ENCODE measurements around the gene SORCS2. TPM values are rescaled to one million over a fixed set of nuclear protein-coding genes. Genes with fewer than 3 reads are reported as not detected.

SORCS2 gene
- total RNA-seq, 1 experiment from 2014 or later, result not detected

DNA sequence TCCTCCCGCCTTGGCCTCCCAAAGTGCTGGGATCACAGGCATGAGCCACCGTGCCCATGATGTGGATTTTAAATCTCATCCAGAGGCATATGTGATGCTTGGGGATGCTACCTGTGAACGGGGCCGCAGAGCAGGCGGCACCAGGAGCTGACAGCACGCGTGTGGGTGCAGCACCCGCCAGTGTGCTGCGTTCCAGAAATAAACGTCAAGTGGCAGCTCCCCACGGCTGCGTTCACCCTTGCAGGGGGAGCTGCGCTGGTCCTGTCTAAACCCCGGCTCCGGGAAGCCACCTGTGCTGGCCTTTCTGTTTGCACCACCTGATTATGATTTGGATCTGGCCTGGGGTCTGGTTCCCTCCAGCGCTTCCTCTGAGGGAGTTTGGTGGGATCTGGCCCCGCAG lies 77.8 kb downstream of the SORCS2 start:
- TF ChIP-seq CTCF (IDR thresholded peaks at IDR 0.05; ENCODE audit: unreplicated experiment), result no peak
- Mint-ChIP-seq H3K4me3 (ENCODE audit: low read depth, unreplicated experiment) (no peak overlapping the region), H3K9me3 (ENCODE audit: low read depth, unreplicated experiment) (no peaks in the 10 kb centered on the region), H3K27me3 (ENCODE audit: unreplicated experiment) (peaks cover 88% of the 10 kb centered on the region), H3K27ac (ENCODE audit: unreplicated experiment) (no peak overlapping the region), H3K4me1 (ENCODE audit: low read depth, unreplicated experiment) (no peaks in the 10 kb centered on the region), H3K36me3 (ENCODE audit: insufficient read depth, unreplicated experiment) (no peaks in the 10 kb centered on the region)
- CTCF ChIA-PET, result no interaction called here
- intact Hi-C loops (cut with micrococcal nuclease; ENCODE audit: unreplicated experiment), result no loop called here
- no TSS peak for BruUV-seq (replicated peaks)
- DNase-seq, result no peak

DNA sequence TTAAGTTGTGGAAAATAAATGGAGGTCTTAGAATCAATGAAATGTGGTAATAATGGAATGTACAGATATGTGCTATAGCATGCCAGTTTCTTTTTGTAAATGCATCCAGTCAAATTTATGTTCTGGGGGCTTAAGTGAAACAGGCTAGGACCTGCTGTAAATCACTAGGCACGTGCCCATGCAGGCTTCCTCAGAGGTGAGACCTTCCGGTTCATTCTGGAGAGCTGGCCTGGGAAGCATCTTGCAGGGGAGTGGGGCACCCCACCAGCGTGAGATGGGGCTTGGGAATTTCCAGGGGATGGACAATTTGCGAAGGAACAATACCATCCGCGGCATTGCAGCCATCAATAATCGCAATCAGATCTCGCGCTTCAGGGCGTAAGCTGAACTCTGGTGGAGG lies 80.1 kb downstream of the SORCS2 start:
- H3K4me3 Mint-ChIP-seq (ENCODE audit: low read depth, unreplicated experiment), result no peak overlapping the region
- no peaks in the 10 kb centered on the region for H3K4me1 Mint-ChIP-seq (ENCODE audit: low read depth, unreplicated experiment)
- H3K36me3 Mint-ChIP-seq (ENCODE audit: insufficient read depth, unreplicated experiment), result no peaks in the 10 kb centered on the region
- CTCF ChIA-PET, result no interaction called here
- peaks cover 87% of the 10 kb centered on the region for H3K27me3 Mint-ChIP-seq (ENCODE audit: unreplicated experiment)
- H3K27ac Mint-ChIP-seq (ENCODE audit: unreplicated experiment), result no peak overlapping the region
- DNase-seq, result no peak
- BruUV-seq (replicated peaks), result no TSS peak
- no peak for TF ChIP-seq CTCF (IDR thresholded peaks at IDR 0.05; ENCODE audit: unreplicated experiment)
- intact Hi-C loops (cut with micrococcal nuclease; ENCODE audit: unreplicated experiment), result no loop called here
- no peaks in the 10 kb centered on the region for H3K9me3 Mint-ChIP-seq (ENCODE audit: low read depth, unreplicated experiment)

GRCh38 chr4:7273738-7274297 lies 81.5 kb downstream of the SORCS2 start:
- Mint-ChIP-seq H3K36me3 (ENCODE audit: insufficient read depth, unreplicated experiment) (no peaks in the 10 kb centered on the region), H3K27me3 (ENCODE audit: unreplicated experiment) (peaks cover 87% of the 10 kb centered on the region), H3K4me3 (ENCODE audit: low read depth, unreplicated experiment) (no peak overlapping the region), H3K9me3 (ENCODE audit: low read depth, unreplicated experiment) (no peaks in the 10 kb centered on the region), H3K27ac (ENCODE audit: unreplicated experiment) (no peak overlapping the region), H3K4me1 (ENCODE audit: low read depth, unreplicated experiment) (no peaks in the 10 kb centered on the region)
- CTCF ChIA-PET, result interaction anchor here (1.2 kb wide), 1 partner anchor 67 kb away, joined by 4 read pairs; no protein-coding TSS in a partner anchor
- no TSS peak for BruUV-seq (replicated peaks)
- no peak for TF ChIP-seq CTCF (IDR thresholded peaks at IDR 0.05; ENCODE audit: unreplicated experiment)
- no peak for DNase-seq
- intact Hi-C loops (cut with micrococcal nuclease; ENCODE audit: unreplicated experiment), result no loop called here

DNA sequence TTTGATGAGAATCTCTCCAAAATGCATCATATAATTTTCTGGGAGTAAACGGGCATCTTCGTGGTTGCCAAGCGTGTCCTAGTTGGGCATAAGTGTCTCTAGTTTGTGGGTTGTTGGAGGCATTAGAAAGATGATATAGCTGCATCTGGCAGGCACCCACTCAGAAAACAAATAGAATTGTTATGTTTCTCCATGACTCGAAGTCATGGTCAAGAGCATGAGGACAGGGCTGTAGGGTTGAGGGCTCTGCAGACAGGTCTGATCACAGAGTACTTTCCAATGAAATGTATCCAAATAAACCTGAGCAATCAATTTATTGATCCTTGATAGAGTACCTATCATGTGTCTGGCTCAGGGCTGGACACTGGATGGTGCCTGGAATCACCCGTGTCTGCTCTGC lies 82.7 kb downstream of the SORCS2 start:
- no peak overlapping the region for H3K4me3 Mint-ChIP-seq (ENCODE audit: low read depth, unreplicated experiment)
- no peak for DNase-seq
- intact Hi-C loops (cut with micrococcal nuclease; ENCODE audit: unreplicated experiment), result no loop called here
- no peak overlapping the region for H3K27ac Mint-ChIP-seq (ENCODE audit: unreplicated experiment)
- no peak for TF ChIP-seq CTCF (IDR thresholded peaks at IDR 0.05; ENCODE audit: unreplicated experiment)
- H3K4me1 Mint-ChIP-seq (ENCODE audit: low read depth, unreplicated experiment), result no peaks in the 10 kb centered on the region
- BruUV-seq (replicated peaks), result no TSS peak
- H3K9me3 Mint-ChIP-seq (ENCODE audit: low read depth, unreplicated experiment), result no peaks in the 10 kb centered on the region
- peaks cover 96% of the 10 kb centered on the region for H3K27me3 Mint-ChIP-seq (ENCODE audit: unreplicated experiment)
- H3K36me3 Mint-ChIP-seq (ENCODE audit: insufficient read depth, unreplicated experiment), result no peaks in the 10 kb centered on the region
- CTCF ChIA-PET, result no interaction called here
